Pulmonary artery endothelial cell (primary cell): ENCODE results near the gene TMIE. TPM values are rescaled to one million over a fixed set of nuclear protein-coding genes. Genes with fewer than 3 reads are reported as not detected.

ENCODE experiments used
- DNase-seq: peaks from one replicate; pipeline ENCODE4 v3.0.0-alpha.2; 2011; ENCODE audit warnings: low read depth, low spot score
- total RNA-seq: library from RNA; depleted of rRNA; stranded (reverse); fragments of >200 nt; gene quantifications from 2 replicates; pipeline ENCODE4 v1.2.3, GENCODE V29; 2014

The TMIE gene
- total RNA-seq, 1 donor from 2014 or later: 0.46 TPM

GRCh38 chr3:46759239-46760167 lies 58.3 kb downstream of the TMIE start:
- no peak for DNase-seq

Other genes with a start within 250 kb of the TMIE start
- gene LTF, start 236.5 kb upstream of the TMIE start, total RNA-seq: 0.28 TPM in 1 of 2 replicates, not detected in the other
- 0.07 TPM in 1 of 2 replicates, not detected in the other for gene RTP3, start 203.4 kb upstream of the TMIE start, total RNA-seq
- gene LRRC2, start 135.1 kb upstream of the TMIE start, total RNA-seq: 0.07 and 0.85 TPM in 2 replicates
- gene FAM240A, start 88.9 kb upstream of the TMIE start, total RNA-seq: not detected in 2 replicates
- 5.7 and 6.2 TPM in 2 replicates for gene ALS2CL, start 7.7 kb upstream of the TMIE start, total RNA-seq
- not detected in 2 replicates for gene PRSS50, start 16.5 kb downstream of the TMIE start, total RNA-seq
- not detected in 2 replicates for gene MYL3, start 162.1 kb downstream of the TMIE start, total RNA-seq
- gene PTH1R, start 176.3 kb downstream of the TMIE start, total RNA-seq: 0.35 and 0.40 TPM in 2 replicates